ENCODE measurements around the gene LCN15.
A peak's percentile ranks its signal among the peaks of the same experiment; 100 is the strongest.

LCN15 gene

GRCh38 chr9:136738960-136739359, 25.4 kb downstream of the LCN15 start:
- DNase-seq, result no peak

GRCh38 chr9:136735812-136736480, 28.4 kb downstream of the LCN15 start:
- no peak for DNase-seq

- DNase-seq, result no peak
These were observed 29.4 kb downstream of the LCN15 start for GRCh38 chr9:136734837-136735496.

GRCh38 chr9:136733611-136734010, 30.7 kb downstream of the LCN15 start:
- no peak for DNase-seq

- DNase-seq, result no peak
These were observed 31.7 kb downstream of the LCN15 start for GRCh38 chr9:136732444-136733178.

- DNase-seq, result no peak
These were observed 34.4 kb downstream of the LCN15 start for GRCh38 chr9:136729926-136730325.

- no peak for DNase-seq
These were observed 35.2 kb downstream of the LCN15 start for GRCh38 chr9:136729144-136729543.

- peak; percentile 46 for DNase-seq
These were observed 35.7 kb downstream of the LCN15 start for GRCh38 chr9:136728548-136729123.

GRCh38 chr9:136728080-136728547, 36.2 kb downstream of the LCN15 start:
- peak; percentile 93 for DNase-seq

- no peak for DNase-seq
These were observed 37.6 kb downstream of the LCN15 start for GRCh38 chr9:136726631-136727191.

- no peak for DNase-seq
These were observed 38.2 kb downstream of the LCN15 start for GRCh38 chr9:136726118-136726517.

GRCh38 chr9:136725612-136726011, 38.7 kb downstream of the LCN15 start:
- DNase-seq, result no peak

- DNase-seq, result no peak
These were observed 39.5 kb downstream of the LCN15 start for GRCh38 chr9:136724772-136725171.

- no peak for DNase-seq
These were observed 40.3 kb downstream of the LCN15 start for GRCh38 chr9:136723989-136724388.

- no peak for DNase-seq
These were observed 40.8 kb downstream of the LCN15 start for GRCh38 chr9:136723362-136723976.

GRCh38 chr9:136722969-136723356, 41.4 kb downstream of the LCN15 start:
- DNase-seq, result no peak

- no peak for DNase-seq
These were observed 42.0 kb downstream of the LCN15 start for GRCh38 chr9:136722093-136722968.

GRCh38 chr9:136721339-136722092, 42.8 kb downstream of the LCN15 start:
- DNase-seq, result peak; percentile 58

GRCh38 chr9:136720898-136721338, 43.4 kb downstream of the LCN15 start:
- no peak for DNase-seq

- DNase-seq, result peak; percentile 80
These were observed 43.9 kb downstream of the LCN15 start for GRCh38 chr9:136720251-136720897.

Data from NCI-H69 (cell line).